Measurements from ENCODE around the gene MAEA. TPM values are rescaled to one million over a fixed set of nuclear protein-coding genes. Genes with fewer than 3 reads are reported as not detected.
A peak's percentile ranks its signal among the peaks of the same experiment; 100 is the strongest.

MAEA gene
- total RNA-seq, 1 donor from 2014 or later = 63.2 TPM

GRCh38 chr4:1346781-1347409, 57.2 kb downstream of the MAEA start, which contains the start of gene UVSSA:
Gene UVSSA, plus strand, starts transcription at chr4:1347208. Its CDS starts 884 bp downstream, at chr4:1348092.
- Histone ChIP-seq H3K36me3 (peaks cover 8% of the 10 kb centered on the region), H3K27ac (peak within 1 kb of the TSS; percentile 98), H3K9me3 (no peaks in the 10 kb centered on the region), H3K4me3 (peak within 1 kb of the TSS; percentile 87), H3K27me3 (no peaks in the 10 kb centered on the region), H3K4me1 (peaks cover 31% of the 10 kb centered on the region)
- TF ChIP-seq CTCF (IDR thresholded peaks at IDR 0.05) = no peak
- intact Hi-C loops (cut with DNase I) = loop anchor here (10.0 kb wide), 1 partner anchor 92 kb away; no protein-coding TSS in a partner anchor
- ATAC-seq (peak; percentile 94), DNase-seq (peak; percentile 100)

DNA sequence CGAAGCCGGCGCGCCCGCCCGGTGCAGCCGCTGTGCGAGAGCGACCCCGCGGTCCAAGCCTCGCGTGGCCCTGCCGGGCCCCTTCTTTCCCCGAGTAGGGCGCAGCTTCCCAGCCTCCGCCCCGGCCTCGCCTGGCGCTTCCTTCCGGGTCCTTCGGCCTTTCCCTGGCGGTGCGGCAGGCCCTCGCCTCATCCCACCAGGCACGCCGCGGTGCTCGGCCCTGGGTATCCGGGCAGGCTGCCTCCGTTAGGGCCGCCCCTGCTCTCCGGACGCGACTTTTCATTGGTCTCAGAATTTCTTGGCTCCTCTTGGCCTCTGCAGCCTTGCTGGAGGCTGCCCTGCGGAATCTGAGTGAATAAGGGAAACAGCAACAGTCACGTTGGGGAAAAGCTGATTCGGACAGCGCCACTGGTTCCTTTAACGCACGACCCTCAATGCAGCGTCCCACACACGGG, 57.7 kb downstream of the MAEA start:
- Histone ChIP-seq H3K4me3 (peak overlapping the region; percentile 70), H3K27ac (peak overlapping the region; percentile 98), H3K9me3 (no peaks in the 10 kb centered on the region), H3K36me3 (peaks cover 13% of the 10 kb centered on the region), H3K27me3 (no peaks in the 10 kb centered on the region), H3K4me1 (peaks cover 31% of the 10 kb centered on the region)
- ATAC-seq (peak; percentile 49), DNase-seq (peak; percentile 90)
- intact Hi-C loops (cut with DNase I) = loop anchor here (10.0 kb wide), 1 partner anchor 93 kb away; no protein-coding TSS in a partner anchor
- TF ChIP-seq CTCF (IDR thresholded peaks at IDR 0.05) = no peak

- ATAC-seq (no peak), DNase-seq (no peak)
- Histone ChIP-seq H3K4me1 (peaks cover 31% of the 10 kb centered on the region), H3K36me3 (peaks cover 19% of the 10 kb centered on the region), H3K9me3 (no peaks in the 10 kb centered on the region), H3K27me3 (no peaks in the 10 kb centered on the region), H3K27ac (peak overlapping the region; percentile 98), H3K4me3 (peak overlapping the region; percentile 70)
- no peak for TF ChIP-seq CTCF (IDR thresholded peaks at IDR 0.05)
- intact Hi-C loops (cut with DNase I) = loop anchor here (10.0 kb wide), 1 partner anchor 93 kb away; no protein-coding TSS in a partner anchor
Measured at GRCh38 chr4:1348014-1348513, 58.4 kb downstream of the MAEA start.

GRCh38 chr4:1348746-1349145, 59.1 kb downstream of the MAEA start:
- peaks cover 26% of the 10 kb centered on the region for H3K36me3 ChIP-seq
- DNase-seq = no peak
- peaks cover 31% of the 10 kb centered on the region for H3K4me1 ChIP-seq
- no peaks in the 10 kb centered on the region for H3K27me3 ChIP-seq
- no peak overlapping the region for H3K4me3 ChIP-seq
- no peak for ATAC-seq
- TF ChIP-seq CTCF (IDR thresholded peaks at IDR 0.05) = no peak
- H3K9me3 ChIP-seq = no peaks in the 10 kb centered on the region
- intact Hi-C loops (cut with DNase I) = loop anchor here (10.0 kb wide), 1 partner anchor 94 kb away; no protein-coding TSS in a partner anchor
- peak overlapping the region; percentile 98 for H3K27ac ChIP-seq

- no peak overlapping the region for H3K4me3 ChIP-seq
- intact Hi-C loops (cut with DNase I) = loop anchor here (10.0 kb wide), 1 partner anchor 95 kb away; no protein-coding TSS in a partner anchor
Measured at GRCh38 chr4:1349359-1350168, 59.9 kb downstream of the MAEA start.

More at GRCh38 chr4:1349359-1350168, 59.9 kb downstream of the MAEA start:
- Histone ChIP-seq H3K36me3 (peaks cover 31% of the 10 kb centered on the region), H3K27ac (peak overlapping the region; percentile 51), H3K4me1 (peaks cover 29% of the 10 kb centered on the region), H3K9me3 (no peaks in the 10 kb centered on the region), H3K27me3 (no peaks in the 10 kb centered on the region)
- TF ChIP-seq CTCF (IDR thresholded peaks at IDR 0.05) = no peak
- DNase-seq (no peak), ATAC-seq (no peak)

Measured in upper lobe of right lung (tissue), 1 donor.